GM12878 (cell line): ENCODE measurements around the gene PSORS1C1. TPM values are rescaled to one million over a fixed set of nuclear protein-coding genes. Genes with fewer than 3 reads are reported as not detected.

Source experiments
- ATAC-seq: fragments of 200-7000 bp; cut with Tn5 transposase; 3 replicates; pipeline ENCODE4 v1.9.1; 2020; ENCODE audit warnings: mild to moderate bottlenecking, moderate library complexity
- BruUV-seq: library from RNA; stranded (reverse); fragments of 400-500 nt; replicated peaks from 2 replicates; lab custom pipeline; 2021; lab: Mats Ljungman, UMichigan
- CTCF ChIA-PET: fragments of 300-600 bp; sonication (Branson Sonifier 250); formaldehyde crosslinking; extraction: SDS; loops from one replicate; lab custom pipeline; 2021; ENCODE audit warnings: inconsistent platforms; lab: Yijun Ruan, JAX
- POLR2A ChIA-PET: fragments of 350-600 bp; formaldehyde crosslinking; extraction: SDS; loops from one replicate; lab custom pipeline; 2021; ENCODE audit warnings: inconsistent platforms; lab: Charles Lee
- RAD21 ChIA-PET: fragments of 300-600 bp; sonication (Branson Sonifier 250); formaldehyde crosslinking; loops from one replicate; lab custom pipeline; 2023; ENCODE audit warnings: antibody characterized with exemption; ENCODE audit not compliant: unreplicated experiment; lab: Charles Lee
- SMC1A ChIA-PET: fragments of 300-600 bp; sonication (Branson Sonifier 250); formaldehyde crosslinking; loops from one replicate; lab custom pipeline; 2023; ENCODE audit not compliant: unreplicated experiment, uncharacterized antibody; lab: Charles Lee
- DNase-seq: peaks from one replicate; pipeline ENCODE4 v3.0.0-alpha.2; 2011; ENCODE audit warnings: low read depth, low spot score
- FAIRE-seq: peaks from 3 replicates; lab custom pipeline; 2011; peaks lifted over from hg19 to GRCh38; lab: Jason Lieb, UNC
- H2AFZ ChIP-seq: 2 replicates; pipeline ENCODE4 v1.6.0; 2011; ENCODE audit warnings: low read depth, low read length, control low read depth; ENCODE audit not compliant: control insufficient read depth
- H3K27ac ChIP-seq: 2 replicates; pipeline ENCODE4 v1.5.1; 2011; ENCODE audit warnings: control low read depth; ENCODE audit not compliant: control insufficient read depth, insufficient read depth
- H3K27me3 ChIP-seq, 2 experiments: replicated peaks in 1 of 2; 2 replicates each; pipeline versions ENCODE4 v1.6.0 to v1.6.1; 2011; ENCODE audit warnings: low read length in 1 of 2; ENCODE audit not compliant: control insufficient read depth in 2 of 2, insufficient read depth in 2 of 2
- H3K36me3 ChIP-seq, 2 experiments: 2 replicates each; pipeline ENCODE4 v1.5.1; 2011; ENCODE audit warnings: low read length in 1 of 2; ENCODE audit not compliant: control insufficient read depth in 2 of 2, insufficient read depth in 2 of 2
- H3K4me1 ChIP-seq: 2 replicates; pipeline ENCODE4 v1.6.1; 2011; ENCODE audit warnings: mild to moderate bottlenecking, low read length, moderate library complexity, mixed read lengths; ENCODE audit not compliant: control insufficient read depth, insufficient read depth
- H3K4me2 ChIP-seq: 2 replicates; pipeline ENCODE4 v1.6.0; 2011; ENCODE audit warnings: control low read depth; ENCODE audit not compliant: control insufficient read depth, insufficient read depth
- H3K4me3 ChIP-seq: fragments of 200-600 bp; sonication (generic); 2 replicates; pipeline ENCODE4 v1.5.1; 2016
- H3K79me2 ChIP-seq: 2 replicates; pipeline ENCODE4 v1.6.0; 2011; ENCODE audit warnings: low read length; ENCODE audit not compliant: control insufficient read depth, insufficient read depth
- H3K9ac ChIP-seq: 2 replicates; pipeline ENCODE4 v1.8.0; 2011; ENCODE audit warnings: low read length, control low read depth, mixed read lengths; ENCODE audit not compliant: control insufficient read depth, insufficient read depth
- H3K9me3 ChIP-seq: replicated peaks from 3 replicates; pipeline ENCODE4 v1.5.1; 2011; ENCODE audit warnings: mild to moderate bottlenecking, low read length; ENCODE audit not compliant: control insufficient read depth, insufficient read depth
- H4K20me1 ChIP-seq: 2 replicates; pipeline ENCODE4 v1.6.0; 2011; ENCODE audit not compliant: control insufficient read depth, insufficient read depth
- ATF7 ChIP-seq: fragments of 450-650 bp; IDR thresholded peaks from 2 replicates; pipeline ENCODE4 v1.6.1; 2016; ENCODE audit warnings: low read depth, mild to moderate bottlenecking
- CHD1 ChIP-seq: IDR thresholded peaks from 2 replicates; pipeline ENCODE4 v1.6.1; 2012; ENCODE audit warnings: low read depth, low read length, improper control_type of control experiment
- FOXK2 ChIP-seq: fragments of 450-650 bp; IDR thresholded peaks from 2 replicates; pipeline ENCODE4 v1.6.1; 2017; ENCODE audit warnings: mild to moderate bottlenecking, moderate library complexity
- MXI1 ChIP-seq: fragments of 150-350 bp; IDR thresholded peaks from 2 replicates; pipeline ENCODE4 v1.6.1; 2011; ENCODE audit warnings: low read depth, mild to moderate bottlenecking, inconsistent platforms, low read length, improper control_type of control experiment
- MYB ChIP-seq: fragments of 150-350 bp; IDR thresholded peaks from 2 replicates; pipeline ENCODE4 v1.6.1; 2014; ENCODE audit warnings: mild to moderate bottlenecking, low read depth, low read length, borderline replicate concordance
- PAX8 ChIP-seq: fragments of 450-650 bp; IDR thresholded peaks from 2 replicates; pipeline ENCODE4 v1.6.1; 2017; ENCODE audit warnings: mild to moderate bottlenecking, moderate library complexity
- SIN3A ChIP-seq: IDR thresholded peaks from 2 replicates; pipeline ENCODE4 v1.6.1; 2012; ENCODE audit warnings: low read depth, low read length, improper control_type of control experiment
- SMAD5 ChIP-seq: IDR thresholded peaks from 2 replicates; pipeline ENCODE4 v1.6.1; 2016; ENCODE audit warnings: antibody characterized with exemption, low read depth
- SREBF2 ChIP-seq: IDR thresholded peaks from 2 replicates; pipeline ENCODE4 v1.6.1; 2012; ENCODE audit warnings: mild to moderate bottlenecking, low read length
- WRNIP1 ChIP-seq: IDR thresholded peaks from 2 replicates; pipeline ENCODE4 v1.6.1; 2011; ENCODE audit warnings: low read depth, low read length, improper control_type of control experiment, borderline replicate concordance
- YY1 ChIP-seq: IDR thresholded peaks from 2 replicates; pipeline ENCODE4 v1.6.1; 2011; ENCODE audit warnings: low read depth, mild to moderate bottlenecking, low read length
- WGBS: methylation state at CpG from one replicate; pipeline ENCODE4 v1.1.6; 2016; ENCODE audit warnings: low lambda C conversion rate; ENCODE audit not compliant: insufficient replicate concordance, insufficient coverage; ENCODE audit errors: missing lambda C conversion rate; 5-methylcytosine and 5-hydroxymethylcytosine counted together
- in situ Hi-C: fragments of 300-500 bp; cut with MboI; formaldehyde crosslinking; loops from 9 replicates; pipeline ENCODE4 v1.14.3; 2018; ENCODE audit warnings: mixed read lengths
- intact Hi-C: fragments of 100-400 bp; cut with micrococcal nuclease; formaldehyde crosslinking; loops from one replicate; pipeline ENCODE4 v1.14.2; 2022; ENCODE audit not compliant: unreplicated experiment
- polyA plus RNA-seq, 11 experiments: library from polyadenylated mRNA; depleted of rRNA in 4 of 11; unstranded in 6 of 11; stranded (reverse) in 5 of 11; fragments of >200 nt; fragmentation: Nextera tagmentation in 4 of 11; fragmentation: Illumina TruSeq in 1 of 11; extraction: Ambion mirVana in 4 of 11; extraction: Trizol in 1 of 11; gene quantifications; 1 replicate in 1 of 11; 2 replicates in 10 of 11; pipeline versions ENCODE4 v1.2.1 to v1.2.3, GENCODE V29; 2011 to 2016; ENCODE audit warnings: inconsistent platforms in 2 of 11, missing spikeins in 2 of 11, low read depth in 1 of 11
- total RNA-seq, 4 experiments: library from RNA; depleted of rRNA in 3 of 4; stranded (reverse); fragments of >200 nt in 3 of 4; fragmentation: Illumina TruSeq in 1 of 4; extraction: Trizol in 1 of 4; gene quantifications; 2 replicates each; pipeline versions ENCODE4 v1.2.1 to v1.2.3, GENCODE V29; 2013 to 2021
- TF ChIP-seq, protein P1 (sequence below): fragments of 450-650 bp; IDR thresholded peaks from 2 replicates; pipeline ENCODE4 v1.6.1; 2017; ENCODE audit warnings: mild to moderate bottlenecking, moderate library complexity

PSORS1C1 gene
- total and polyA plus RNA-seq, 10 of the 15 experiments (the other 5 are each of a cell fraction or from before 2014, with no cell fraction given): 0.13 to 1.00 (median 0.20) TPM; not detected in 5

DNA sequence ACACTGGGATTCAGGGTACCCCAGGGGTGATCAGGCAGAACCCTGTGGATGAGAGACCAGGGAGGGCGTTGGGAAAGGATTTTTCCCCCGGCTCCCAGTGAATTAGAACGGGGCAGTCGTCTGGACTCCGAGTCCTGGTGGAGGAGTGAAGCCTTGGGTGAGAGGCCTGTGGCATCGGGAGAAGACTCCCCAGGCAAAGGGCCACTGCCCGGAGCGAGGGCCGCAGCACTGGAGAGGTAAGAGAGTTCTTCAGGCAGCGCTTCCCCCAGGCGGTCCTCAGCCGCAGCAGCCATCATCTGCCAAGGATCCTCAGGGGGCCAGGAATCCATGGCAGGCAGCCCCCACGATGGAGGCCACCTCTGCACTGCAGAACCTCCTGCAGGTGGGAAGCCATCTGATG lies 2.9 kb upstream of the PSORS1C1 start:
- H3K4me1 ChIP-seq: no peaks in the 10 kb centered on the region
- H3K4me2 ChIP-seq: no peak overlapping the region
- ATAC-seq (no peak), FAIRE-seq (no peak), DNase-seq (no peak)
- WGBS: 33% methylated on average over 13 of the region's 13 CpGs
- H3K9me3 ChIP-seq: no peaks in the 10 kb centered on the region
- ChIA-PET RAD21 (no interaction called here), SMC1A (no interaction called here), POLR2A (interaction anchor here (0.5 kb wide), 1 partner anchor 504 kb away, joined by 4 read pairs; no protein-coding TSS in a partner anchor), CTCF (no interaction called here)
- no peaks in the 10 kb centered on the region for H4K20me1 ChIP-seq
- H3K27ac ChIP-seq: no peak overlapping the region
- H3K27me3 ChIP-seq: peaks cover 0 to 1% of the 10 kb centered on the region in 2 experiments; a peak in 3 of 4 replicates
- H3K79me2 ChIP-seq: no peaks in the 10 kb centered on the region
- no peak overlapping the region for H2AFZ ChIP-seq
- H3K36me3 ChIP-seq: no peaks in the 10 kb centered on the region
- TF ChIP-seq MYB (no peak), SIN3A (no peak), PAX8 (no peak), ATF7 (no peak), WRNIP1 (no peak), FOXK2 (no peak), SREBF2 (no peak), YY1 (no peak), MXI1 (no peak), CHD1 (no peak), SMAD5 (no peak)
- TF ChIP-seq, protein P1, sequence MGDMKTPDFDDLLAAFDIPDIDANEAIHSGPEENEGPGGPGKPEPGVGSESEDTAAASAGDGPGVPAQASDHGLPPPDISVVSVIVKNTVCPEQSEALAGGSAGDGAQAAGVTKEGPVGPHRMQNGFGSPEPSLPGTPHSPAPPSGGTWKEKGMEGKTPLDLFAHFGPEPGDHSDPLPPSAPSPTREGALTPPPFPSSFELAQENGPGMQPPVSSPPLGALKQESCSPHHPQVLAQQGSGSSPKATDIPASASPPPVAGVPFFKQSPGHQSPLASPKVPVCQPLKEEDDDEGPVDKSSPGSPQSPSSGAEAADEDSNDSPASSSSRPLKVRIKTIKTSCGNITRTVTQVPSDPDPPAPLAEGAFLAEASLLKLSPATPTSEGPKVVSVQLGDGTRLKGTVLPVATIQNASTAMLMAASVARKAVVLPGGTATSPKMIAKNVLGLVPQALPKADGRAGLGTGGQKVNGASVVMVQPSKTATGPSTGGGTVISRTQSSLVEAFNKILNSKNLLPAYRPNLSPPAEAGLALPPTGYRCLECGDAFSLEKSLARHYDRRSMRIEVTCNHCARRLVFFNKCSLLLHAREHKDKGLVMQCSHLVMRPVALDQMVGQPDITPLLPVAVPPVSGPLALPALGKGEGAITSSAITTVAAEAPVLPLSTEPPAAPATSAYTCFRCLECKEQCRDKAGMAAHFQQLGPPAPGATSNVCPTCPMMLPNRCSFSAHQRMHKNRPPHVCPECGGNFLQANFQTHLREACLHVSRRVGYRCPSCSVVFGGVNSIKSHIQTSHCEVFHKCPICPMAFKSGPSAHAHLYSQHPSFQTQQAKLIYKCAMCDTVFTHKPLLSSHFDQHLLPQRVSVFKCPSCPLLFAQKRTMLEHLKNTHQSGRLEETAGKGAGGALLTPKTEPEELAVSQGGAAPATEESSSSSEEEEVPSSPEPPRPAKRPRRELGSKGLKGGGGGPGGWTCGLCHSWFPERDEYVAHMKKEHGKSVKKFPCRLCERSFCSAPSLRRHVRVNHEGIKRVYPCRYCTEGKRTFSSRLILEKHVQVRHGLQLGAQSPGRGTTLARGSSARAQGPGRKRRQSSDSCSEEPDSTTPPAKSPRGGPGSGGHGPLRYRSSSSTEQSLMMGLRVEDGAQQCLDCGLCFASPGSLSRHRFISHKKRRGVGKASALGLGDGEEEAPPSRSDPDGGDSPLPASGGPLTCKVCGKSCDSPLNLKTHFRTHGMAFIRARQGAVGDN: no peak
- H3K9ac ChIP-seq: no peak overlapping the region
- no peak overlapping the region for H3K4me3 ChIP-seq
- no TSS peak for BruUV-seq
- intact Hi-C loops (no loop called here), in situ Hi-C loops (no loop called here)
